Activated naive CD4-positive, alpha-beta T cell treated with anti-CD3 and anti-CD28 coated beads, Interleukin-2, amount 50 U/mL, for 16 hours (primary cell): Measurements from ENCODE around the gene MMP25.
A peak's percentile ranks its signal among the peaks of the same experiment; 100 is the strongest.
"Not testable (repeated sequence)": the region's sequence is repeated elsewhere in the genome, so short reads cannot be mapped to it uniquely, and the experiment has no call there.

Experiments
- DNase-seq: peaks from one replicate; pipeline ENCODE4 v3.0.0-alpha.2; 2020

Gene MMP25

GRCh38 chr16:3074860-3075522, 28.6 kb downstream of the MMP25 start:
- DNase-seq: peak; percentile 63

DNA sequence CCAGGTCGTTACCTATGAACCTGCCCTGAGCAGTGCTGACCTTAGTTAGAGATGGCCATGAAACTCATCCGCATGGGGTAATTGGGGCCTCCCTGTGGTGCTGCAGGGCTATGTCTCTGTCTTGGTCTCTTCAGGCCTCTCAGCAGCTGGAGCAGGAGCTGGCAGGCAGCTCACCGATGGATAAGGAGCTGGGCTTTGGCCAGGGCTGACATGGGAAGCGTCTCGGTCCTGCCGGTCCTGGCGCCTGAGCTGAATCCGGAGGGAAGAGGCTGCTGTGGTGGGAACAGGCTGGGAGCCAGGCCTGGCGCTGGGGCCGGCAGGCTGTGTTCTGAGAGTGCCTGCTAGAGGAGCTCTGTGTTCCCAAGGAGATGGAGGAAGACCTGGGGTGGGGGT, 29.2 kb downstream of the MMP25 start:
- DNase-seq: no peak

DNA sequence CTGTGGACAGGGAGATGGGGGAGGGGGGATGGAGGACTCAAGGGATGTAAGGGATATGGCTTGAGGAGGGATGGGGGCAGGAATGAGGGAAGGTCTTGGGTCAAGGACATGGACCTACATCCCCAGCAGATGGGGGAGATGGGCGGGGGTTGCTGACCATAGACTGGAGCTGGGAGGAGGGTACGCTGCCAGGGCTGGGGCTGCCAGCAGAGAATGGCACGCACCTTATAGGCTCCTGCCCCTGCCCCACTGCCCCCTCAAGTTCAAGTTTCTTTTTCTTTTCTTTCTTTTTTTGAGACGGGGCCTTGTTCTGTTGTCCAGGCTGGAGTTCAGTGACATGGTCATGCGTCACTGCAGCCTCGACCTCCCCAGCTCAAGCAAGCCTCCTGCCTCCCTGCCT, 29.6 kb downstream of the MMP25 start:
- DNase-seq: not testable (repeated sequence)

GRCh38 chr16:3076577-3076976, 30.2 kb downstream of the MMP25 start:
- no peak for DNase-seq

DNA sequence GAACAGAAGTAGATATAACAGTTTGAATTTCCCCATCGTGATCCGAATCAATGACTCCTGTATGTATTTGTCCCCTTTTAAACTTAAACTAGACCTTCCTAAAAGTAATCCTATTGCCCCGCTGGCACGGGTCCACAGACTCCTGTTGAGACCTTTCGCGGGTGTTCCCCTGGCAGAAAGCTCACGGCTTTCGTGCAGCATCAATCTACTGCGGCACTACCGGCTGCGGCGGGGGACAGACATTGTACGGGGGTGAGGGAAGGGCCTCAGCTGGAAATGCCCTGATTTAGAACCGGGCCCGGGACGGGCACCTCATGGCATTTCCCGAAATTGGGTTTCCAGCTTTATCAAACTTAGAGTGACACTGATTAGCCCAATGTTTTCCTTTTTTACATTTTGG, 33.7 kb downstream of the MMP25 start:
- DNase-seq: no peak

DNA sequence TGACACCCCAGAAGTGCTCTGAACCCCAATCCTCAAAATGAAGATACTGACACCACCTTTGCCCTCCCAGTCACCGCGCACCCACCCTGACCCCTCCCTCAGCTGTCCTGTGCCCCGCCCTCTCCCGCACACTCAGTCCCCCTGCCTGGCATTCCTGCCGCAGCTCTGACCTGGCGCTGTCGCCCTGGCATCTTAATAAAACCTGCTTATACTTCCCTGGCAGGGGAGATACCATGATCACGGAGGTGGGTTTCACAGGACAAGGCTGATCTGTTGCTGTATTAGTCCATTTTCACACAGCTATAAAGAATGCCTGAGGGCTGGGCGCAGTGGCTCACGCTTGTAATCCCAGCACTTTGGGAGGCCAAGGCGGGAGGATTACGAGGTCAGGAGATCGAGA, 35.6 kb downstream of the MMP25 start:
- not testable (repeated sequence) for DNase-seq

GRCh38 chr16:3083408-3083807, 37.0 kb downstream of the MMP25 start:
- DNase-seq: not testable (repeated sequence)

DNA sequence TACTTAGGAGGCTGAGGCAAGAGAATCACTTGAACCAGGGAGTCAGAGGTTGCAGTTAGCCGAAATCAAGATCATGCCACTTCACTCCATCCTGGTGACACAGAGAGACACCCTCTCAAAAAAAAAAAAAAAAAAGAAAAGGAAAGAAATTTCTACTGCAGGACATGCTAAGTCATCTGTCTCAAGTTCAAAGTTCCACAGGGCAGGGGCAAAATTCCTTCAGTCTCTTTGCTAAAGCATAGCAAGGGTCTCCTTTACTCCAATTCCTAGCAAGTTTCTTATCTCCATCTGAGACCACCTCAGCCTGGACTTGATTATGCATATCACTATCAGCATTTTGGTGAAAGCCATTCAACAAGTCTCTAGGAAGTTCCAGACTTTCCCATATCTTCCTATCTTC, 38.1 kb downstream of the MMP25 start:
- DNase-seq: no peak

- DNase-seq: no peak
Measured at GRCh38 chr16:3084969-3085670, 38.8 kb downstream of the MMP25 start.

GRCh38 chr16:3085868-3086595, 39.7 kb downstream of the MMP25 start:
- DNase-seq: no peak

DNA sequence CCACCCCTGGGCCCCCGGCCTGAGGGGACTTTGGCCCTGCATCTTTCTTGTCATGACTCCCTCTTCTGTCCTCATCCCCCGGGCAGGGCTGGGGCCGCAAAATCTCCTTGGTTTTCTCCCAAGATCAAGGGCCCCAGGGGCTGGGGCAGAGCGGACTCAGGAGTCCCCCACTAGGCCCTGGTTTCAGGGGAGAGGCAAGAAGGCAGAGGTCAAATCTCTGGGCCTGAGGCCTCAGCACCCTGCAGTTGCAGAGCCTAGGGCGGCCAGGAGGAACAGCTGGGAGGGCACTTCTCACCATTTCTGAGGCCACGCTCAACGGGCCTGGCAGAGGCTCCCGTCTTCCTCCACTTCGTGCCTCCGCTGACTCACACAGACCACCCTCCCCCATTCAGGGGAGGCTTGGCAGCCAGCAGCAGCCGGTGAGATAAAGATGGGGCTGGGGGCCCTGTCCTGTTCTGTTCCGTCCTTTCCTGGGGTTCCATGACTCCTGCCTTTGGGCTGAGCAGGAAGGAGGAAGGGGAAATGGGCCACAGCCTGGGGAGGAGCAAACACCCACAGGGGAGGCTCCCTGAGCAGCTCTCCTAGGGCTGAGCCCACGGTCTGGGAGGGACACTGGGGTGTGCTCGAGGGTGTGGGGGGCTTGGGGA, 40.4 kb downstream of the MMP25 start:
- peak; percentile 40 for DNase-seq

GRCh38 chr16:3087243-3088235, 41.2 kb downstream of the MMP25 start:
- DNase-seq: no peak

DNA sequence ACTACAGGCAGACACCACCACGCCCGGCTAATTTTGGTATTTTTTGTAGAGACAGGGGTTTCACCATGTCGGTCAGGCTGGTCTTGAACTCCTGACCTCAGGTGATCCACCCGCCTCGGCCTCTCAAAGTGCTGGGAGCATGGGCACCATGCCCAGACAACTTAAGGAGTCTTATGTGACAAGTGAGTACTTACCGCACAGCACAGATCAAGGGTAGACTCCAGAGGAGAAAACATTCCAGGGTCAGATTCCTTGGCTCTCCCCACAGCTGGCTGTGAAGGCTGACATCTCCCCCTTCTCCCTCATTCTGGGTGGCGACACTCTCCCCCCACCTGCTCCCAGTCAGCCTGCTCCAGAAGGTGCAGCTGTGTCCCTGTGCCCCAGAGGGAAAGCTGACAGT, 42.1 kb downstream of the MMP25 start:
- DNase-seq: no peak

GRCh38 chr16:3088925-3089716, 42.8 kb downstream of the MMP25 start:
- DNase-seq: no peak

- no peak for DNase-seq
Measured at GRCh38 chr16:3089717-3090592, 43.6 kb downstream of the MMP25 start.

GRCh38 chr16:3091551-3091950, 45.2 kb downstream of the MMP25 start:
- no peak for DNase-seq

DNA sequence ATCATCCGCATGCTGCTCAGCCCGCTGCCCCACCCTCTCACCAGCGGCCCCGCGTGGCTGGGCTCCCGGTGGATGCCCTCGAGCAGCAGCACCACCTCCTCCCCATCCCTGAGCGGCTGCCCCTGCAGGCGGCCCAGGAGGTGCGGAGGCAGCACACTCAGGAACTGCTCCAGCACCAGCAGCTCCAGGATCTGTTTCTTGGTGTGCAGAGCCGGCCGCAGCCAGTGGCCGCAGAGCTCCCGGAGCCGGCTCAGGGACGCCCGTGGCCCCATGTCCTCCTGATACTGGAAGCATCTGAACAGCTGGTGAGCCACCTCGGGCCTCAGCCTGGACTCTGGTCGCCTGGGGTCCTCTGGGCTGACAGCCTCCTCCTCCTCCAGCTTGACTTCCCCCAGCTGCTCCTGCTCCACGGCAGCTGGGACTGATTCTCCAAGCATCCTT, 46.2 kb downstream of the MMP25 start:
- no peak for DNase-seq

- peak; percentile 48 for DNase-seq
Measured at GRCh38 chr16:3094289-3095027, 48.1 kb downstream of the MMP25 start.

GRCh38 chr16:3095869-3096268, 49.5 kb downstream of the MMP25 start:
- peak; percentile 46 for DNase-seq

GRCh38 chr16:3096362-3096761, 50.0 kb downstream of the MMP25 start:
- DNase-seq: no peak
